ENCODE measurements around the gene LRP1. TPM values are rescaled to one million over a fixed set of nuclear protein-coding genes. Genes with fewer than 3 reads are reported as not detected.
"Not testable (repeated sequence)": the region's sequence is repeated elsewhere in the genome, so short reads cannot be mapped to it uniquely, and the experiment has no call there.

The LRP1 gene
- total RNA-seq, 1 donor from 2014 or later = 477 TPM

GRCh38 chr12:57112492-57113294, 15.6 kb upstream of the LRP1 start:
- Histone ChIP-seq H3K27me3 (no peaks in the 10 kb centered on the region), H3K9me3 (no peaks in the 10 kb centered on the region), H3K36me3 (peaks cover 0 to 7% of the 10 kb centered on the region in 2 donors), H3K4me3 (peak overlapping the region; percentile 61 to 90), H3K27ac (peak overlapping the region; percentile 100), H3K4me1 (peaks cover 33% of the 10 kb centered on the region)
- intact Hi-C loops (cut with DNase I) = loop anchor here (2.0 kb wide), 1 partner anchor 44 kb away; no protein-coding TSS in a partner anchor
- TF ChIP-seq CTCF (IDR thresholded peaks at IDR 0.05) (no peak), POLR2A (IDR thresholded peaks at IDR 0.05) (no peak), POLR2AphosphoS5 (IDR thresholded peaks at IDR 0.05; ENCODE audit: insufficient read depth in 1 of 2, low read depth in 1 of 2) (no peak)
- peak in 1 of 2 donors; percentile 87 for DNase-seq (ENCODE audit: extremely low spot score in 2 of 2)

- TF ChIP-seq CTCF (IDR thresholded peaks at IDR 0.05) (no peak), POLR2AphosphoS5 (IDR thresholded peaks at IDR 0.05; ENCODE audit: insufficient read depth in 1 of 2, low read depth in 1 of 2) (no peak), POLR2A (IDR thresholded peaks at IDR 0.05) (no peak)
- Histone ChIP-seq H3K27me3 (no peaks in the 10 kb centered on the region), H3K4me3 (no peak overlapping the region), H3K4me1 (peaks cover 9% of the 10 kb centered on the region), H3K9me3 (no peaks in the 10 kb centered on the region), H3K36me3 (no peaks in the 10 kb centered on the region), H3K27ac (no peak overlapping the region)
- peak in 1 of 2 donors; percentile 80 for DNase-seq (ENCODE audit: extremely low spot score in 2 of 2)
- intact Hi-C loops (cut with DNase I) = no loop called here
Measured at GRCh38 chr12:57116580-57117281, 11.6 kb upstream of the LRP1 start.

- Histone ChIP-seq H3K9me3 (no peaks in the 10 kb centered on the region), H3K27ac (no peak overlapping the region), H3K27me3 (no peaks in the 10 kb centered on the region), H3K4me3 (no peak overlapping the region), H3K36me3 (no peaks in the 10 kb centered on the region), H3K4me1 (no peaks in the 10 kb centered on the region)
- no peak for TF ChIP-seq POLR2AphosphoS5 (IDR thresholded peaks at IDR 0.05; ENCODE audit: insufficient read depth in 1 of 2, low read depth in 1 of 2)
- TF ChIP-seq POLR2A (IDR thresholded peaks at IDR 0.05) = no peak
- no peak for TF ChIP-seq CTCF (IDR thresholded peaks at IDR 0.05)
- peak in 1 of 2 donors; percentile 65 for DNase-seq (ENCODE audit: extremely low spot score in 2 of 2)
- intact Hi-C loops (cut with DNase I) = loop anchor here (2.0 kb wide), 1 partner anchor 52 kb away; no protein-coding TSS in a partner anchor
Measured at GRCh38 chr12:57118711-57119271, 9.5 kb upstream of the LRP1 start.

- no peak overlapping the region for H3K27ac ChIP-seq
- intact Hi-C loops (cut with DNase I) = loop anchor here (2.0 kb wide), 1 partner anchor 53 kb away; no protein-coding TSS in a partner anchor
- H3K4me1 ChIP-seq = no peaks in the 10 kb centered on the region
Measured at GRCh38 chr12:57119294-57120085, 8.8 kb upstream of the LRP1 start.

GRCh38 chr12:57120718-57121117, 7.6 kb upstream of the LRP1 start:
- H3K27ac ChIP-seq; DNase-seq (ENCODE audit: extremely low spot score in 2 of 2); H3K4me3 ChIP-seq; H3K9me3 ChIP-seq; H3K36me3 ChIP-seq; intact Hi-C loops (cut with DNase I); H3K27me3 ChIP-seq; H3K4me1 ChIP-seq: not testable (repeated sequence)

More at GRCh38 chr12:57119294-57120085, 8.8 kb upstream of the LRP1 start:
- TF ChIP-seq POLR2AphosphoS5 (IDR thresholded peaks at IDR 0.05; ENCODE audit: insufficient read depth in 1 of 2, low read depth in 1 of 2) = no peak
- no peak for TF ChIP-seq CTCF (IDR thresholded peaks at IDR 0.05)
- H3K9me3 ChIP-seq = no peaks in the 10 kb centered on the region
- peak in 1 of 2 donors; percentile 60 for DNase-seq (ENCODE audit: extremely low spot score in 2 of 2)
- no peaks in the 10 kb centered on the region for H3K36me3 ChIP-seq
- H3K27me3 ChIP-seq = no peaks in the 10 kb centered on the region
- H3K4me3 ChIP-seq = no peak overlapping the region

All from vagina (tissue), 2 donors.